ENCODE results near the gene C1orf74.

The C1orf74 gene

DNA sequence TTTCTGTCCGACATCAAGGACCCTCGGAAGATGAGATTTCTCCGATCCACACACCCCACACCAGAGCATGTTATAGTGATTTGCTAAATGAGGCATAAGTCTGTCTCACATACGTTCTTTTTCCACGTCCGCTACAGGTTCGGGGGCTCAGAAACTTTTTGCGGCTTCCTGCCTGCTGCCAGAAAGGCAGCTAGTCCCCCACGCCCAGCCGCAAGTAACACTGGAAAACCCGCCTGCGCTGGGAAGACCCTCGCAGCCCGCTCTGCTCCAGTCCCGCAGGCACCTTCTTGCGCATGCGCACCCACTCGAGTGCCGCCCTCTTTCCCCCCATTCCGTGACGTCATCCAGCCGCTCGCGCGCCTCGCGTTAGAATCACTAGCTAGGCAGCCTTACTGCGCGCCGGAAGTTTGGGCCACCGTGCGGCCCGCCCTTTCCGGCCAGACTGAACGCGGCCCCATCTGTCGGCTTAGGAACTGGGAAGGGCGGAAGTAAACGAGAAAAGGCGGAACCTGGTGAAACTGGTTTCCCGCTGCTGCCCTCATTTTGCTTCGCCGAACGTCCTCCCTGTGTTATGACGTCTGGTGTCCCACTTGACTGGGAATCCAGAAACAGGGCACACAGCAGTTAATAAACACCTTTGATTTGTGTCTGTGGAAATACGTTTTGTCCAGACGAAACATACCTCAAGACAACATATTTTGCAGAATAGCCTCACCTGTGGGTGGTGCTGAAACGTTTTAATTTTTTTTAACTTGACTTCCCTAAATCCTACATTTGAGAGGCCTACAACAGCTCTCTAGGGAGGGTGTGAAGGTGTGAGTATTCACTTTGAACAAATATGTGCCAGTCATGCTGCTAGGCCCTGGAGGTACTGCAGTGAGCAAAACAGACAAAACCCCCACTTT is at the start of gene C1orf74:
Gene C1orf74 (minus strand): TSS at position 295 of the 905 bp plus-strand sequence. CDS start 925 bp downstream, outside the sequence.
- peak; percentile 99 for DNase-seq (ENCODE audit: low read depth)

DNA sequence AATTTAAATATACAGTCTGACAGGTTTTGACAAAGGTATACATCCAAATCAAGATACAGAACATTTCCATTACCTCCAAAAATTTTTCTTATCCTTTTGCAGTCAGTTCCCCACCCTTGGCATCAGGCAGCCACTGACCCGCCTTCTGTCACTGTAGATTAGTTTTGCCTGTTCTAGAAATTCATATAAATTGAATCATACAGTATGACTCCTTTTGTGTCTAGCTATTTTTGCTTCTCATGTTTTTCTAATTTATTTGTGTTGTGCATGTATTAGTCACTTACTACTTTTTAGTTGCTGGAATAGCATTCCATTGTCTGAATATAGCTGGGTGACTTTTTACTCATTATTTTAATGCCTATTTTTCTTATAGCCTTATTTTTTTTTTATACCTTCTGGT is 47.3 kb upstream of the C1orf74 start:
- no peak for DNase-seq (ENCODE audit: low read depth)

DNA sequence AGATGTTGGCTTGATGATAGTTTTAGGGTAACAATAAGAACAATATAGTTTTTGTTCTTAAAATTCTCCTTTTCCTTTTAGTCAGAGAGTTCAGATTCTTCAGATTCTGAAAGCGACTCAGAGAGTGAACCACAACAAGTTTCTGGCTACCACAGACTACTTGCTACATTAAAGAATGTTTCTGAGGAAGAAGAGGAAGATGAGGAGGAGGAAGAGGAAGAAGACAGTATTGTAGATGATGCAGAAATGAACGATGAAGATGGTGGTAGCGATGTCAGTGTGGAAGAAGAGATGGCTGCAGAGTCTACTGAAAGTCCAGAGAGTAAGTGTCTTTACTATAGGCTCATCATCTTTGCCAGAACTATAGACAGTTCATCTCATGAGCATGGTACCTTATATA is 46.4 kb upstream of the C1orf74 start:
- DNase-seq (ENCODE audit: low read depth) = no peak

DNA sequence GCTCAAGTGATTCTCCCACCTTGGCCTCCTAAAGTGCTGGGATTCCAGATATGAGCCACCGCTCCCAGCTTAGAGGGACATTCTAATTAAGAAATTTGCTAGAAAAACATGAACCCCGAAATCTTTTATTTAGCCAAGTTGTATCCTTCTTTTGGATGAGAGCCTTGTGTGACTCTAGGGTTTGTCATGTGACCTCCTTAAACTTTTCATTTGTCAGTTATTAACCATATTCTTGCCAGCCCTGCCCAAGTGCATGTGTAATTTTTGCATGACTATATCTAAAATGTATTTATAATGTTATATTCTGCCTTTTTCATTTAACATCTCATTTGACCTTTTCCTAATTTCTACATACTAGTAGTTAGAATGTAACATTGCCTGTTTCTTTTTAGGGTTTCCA is 45.4 kb upstream of the C1orf74 start:
- DNase-seq (ENCODE audit: low read depth) = no peak

DNA sequence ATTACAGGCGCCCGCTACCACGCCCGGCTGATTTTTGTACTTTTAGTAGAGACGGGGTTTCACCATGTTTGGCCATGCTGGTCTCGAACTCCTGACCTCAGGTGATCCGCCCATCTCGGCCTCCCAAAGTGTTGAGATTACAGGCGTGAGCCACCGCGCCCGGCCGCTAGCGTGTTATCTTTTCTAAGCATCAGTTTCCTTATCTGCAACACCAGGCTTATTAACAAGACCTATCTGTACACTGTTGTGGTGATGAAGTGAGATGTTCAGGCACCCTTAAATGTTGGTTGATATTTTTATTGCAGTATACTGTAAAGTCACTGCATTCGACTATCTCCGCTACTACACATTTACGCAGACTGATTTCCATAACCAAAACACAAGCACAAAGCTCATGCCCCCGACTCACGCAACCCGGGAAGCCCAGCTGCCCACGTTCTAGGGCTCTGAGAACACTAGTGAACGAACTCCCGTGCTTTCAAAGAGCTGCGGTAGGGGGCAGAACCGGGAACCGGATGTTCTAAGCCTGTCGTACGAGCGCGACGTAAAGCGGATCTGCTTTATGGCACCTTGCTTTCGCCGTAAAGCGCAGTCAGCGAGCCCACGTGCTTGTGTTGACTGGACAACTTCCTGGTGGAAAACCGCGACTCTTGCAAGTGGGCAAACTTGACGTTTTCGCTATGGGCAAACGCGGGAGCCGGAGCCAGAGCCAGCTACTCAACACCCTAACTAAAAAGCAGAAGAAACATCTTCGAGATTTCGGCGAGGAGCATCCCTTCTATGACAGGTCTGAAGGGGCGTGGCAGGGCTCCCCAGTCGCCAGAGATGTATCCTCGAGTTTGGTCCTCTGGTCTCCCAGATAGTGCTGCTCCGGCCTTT is 43.3 kb upstream of the C1orf74 start, which contains the start of gene UTP25:
Gene UTP25 (plus strand): TSS at position 589 of the 879 bp plus-strand sequence. CDS start 92 bp downstream, at position 681.
- peak; percentile 86 for DNase-seq (ENCODE audit: low read depth)

DNA sequence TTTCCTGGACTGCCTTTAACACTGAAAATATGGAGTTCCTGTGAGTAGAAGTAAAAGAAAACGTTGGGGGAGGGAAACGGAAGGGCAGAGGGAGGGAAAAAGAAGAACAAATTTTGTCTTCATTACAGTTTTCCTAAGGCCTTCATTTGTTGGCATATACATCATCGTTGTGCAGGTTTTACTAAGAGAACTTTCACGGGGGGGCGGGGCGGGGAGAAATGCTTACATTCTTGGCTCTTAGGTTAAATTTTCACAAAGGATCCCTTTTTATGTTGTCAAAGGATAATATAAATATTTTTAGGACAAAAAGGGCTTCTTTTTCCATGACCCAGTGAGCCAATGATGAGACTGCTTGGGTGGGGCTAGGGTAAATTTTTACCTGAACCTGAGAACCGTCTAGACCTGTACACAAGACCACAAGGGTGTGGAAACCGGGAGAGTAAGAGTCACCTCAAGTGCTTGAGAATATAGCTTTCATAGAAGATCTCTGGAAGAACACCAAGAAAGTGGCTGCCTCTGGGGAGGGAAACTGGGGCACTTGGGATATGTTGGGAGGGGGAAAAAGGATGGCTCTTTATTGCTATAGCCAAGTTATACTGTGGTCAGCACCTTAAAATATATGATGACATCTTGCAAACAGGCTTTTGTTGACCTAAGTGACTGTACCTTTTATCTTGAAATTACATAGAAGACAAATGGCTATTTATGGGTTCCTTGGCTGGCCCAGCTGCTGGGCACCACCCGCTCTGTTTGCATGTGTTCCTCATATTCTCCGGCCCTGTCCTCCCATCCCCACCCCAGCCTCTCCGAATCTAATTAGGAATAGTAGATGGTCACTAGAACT is 41.5 kb upstream of the C1orf74 start:
- no peak for DNase-seq (ENCODE audit: low read depth)

DNA sequence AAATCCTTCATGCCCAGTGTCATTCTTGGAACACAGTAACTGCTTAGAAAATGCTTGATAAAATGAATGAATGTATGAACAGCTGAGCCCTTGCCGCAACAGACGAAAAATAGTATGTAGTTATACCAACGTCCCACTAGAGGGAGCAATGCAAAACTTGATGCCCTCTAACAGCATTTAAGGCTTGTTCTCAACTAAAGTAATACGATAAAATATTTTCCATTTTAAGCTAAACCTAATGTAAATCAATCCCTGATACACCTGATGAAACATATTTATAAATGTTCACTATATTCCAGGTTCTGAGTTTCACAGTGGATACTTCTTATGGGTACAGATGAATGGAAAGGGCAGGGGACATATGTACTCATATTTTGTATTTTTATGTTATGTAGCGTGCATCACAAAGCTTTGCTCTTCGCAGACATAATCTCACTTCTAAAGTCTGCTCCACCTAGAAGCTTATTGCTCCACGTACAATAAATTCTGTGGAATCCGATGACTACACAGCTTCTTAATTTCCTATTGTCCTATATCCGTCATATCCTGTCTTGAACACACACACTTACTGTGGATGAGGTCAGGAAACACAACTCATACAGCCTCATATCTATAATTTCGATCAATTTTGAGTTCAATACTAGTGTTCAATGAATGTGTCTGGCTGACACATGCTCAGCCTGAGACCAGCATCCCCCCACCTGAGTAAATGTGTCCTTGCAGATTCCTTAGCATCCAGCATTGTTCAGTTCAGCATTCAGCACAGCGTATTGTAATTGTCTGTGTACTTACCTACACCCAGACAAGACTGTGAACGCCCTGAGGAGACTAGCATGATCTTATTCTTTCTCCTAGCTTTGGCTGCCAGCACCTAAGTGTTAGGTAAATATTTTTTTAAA is 39.0 kb upstream of the C1orf74 start:
- no peak for DNase-seq (ENCODE audit: low read depth)

DNA sequence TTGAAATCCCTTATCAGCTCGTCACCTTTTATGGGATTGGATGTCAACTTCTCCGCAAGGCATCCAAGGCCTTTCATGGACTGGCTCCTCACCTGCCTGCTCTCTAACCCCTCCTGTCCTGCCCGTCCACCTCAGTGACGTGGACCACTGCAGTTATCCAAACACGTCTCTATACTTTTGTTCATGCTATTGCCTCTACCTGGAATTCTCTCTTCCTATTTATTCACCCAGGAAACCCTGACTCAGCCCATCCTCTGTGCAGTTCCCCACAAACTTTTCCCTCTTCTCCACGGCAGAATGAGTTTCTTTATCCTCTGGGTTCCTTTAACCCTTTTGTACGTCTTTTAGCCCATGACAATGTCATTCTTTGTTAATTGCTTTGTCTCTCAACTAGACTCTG is 38.3 kb upstream of the C1orf74 start:
- no peak for DNase-seq (ENCODE audit: low read depth)

DNA sequence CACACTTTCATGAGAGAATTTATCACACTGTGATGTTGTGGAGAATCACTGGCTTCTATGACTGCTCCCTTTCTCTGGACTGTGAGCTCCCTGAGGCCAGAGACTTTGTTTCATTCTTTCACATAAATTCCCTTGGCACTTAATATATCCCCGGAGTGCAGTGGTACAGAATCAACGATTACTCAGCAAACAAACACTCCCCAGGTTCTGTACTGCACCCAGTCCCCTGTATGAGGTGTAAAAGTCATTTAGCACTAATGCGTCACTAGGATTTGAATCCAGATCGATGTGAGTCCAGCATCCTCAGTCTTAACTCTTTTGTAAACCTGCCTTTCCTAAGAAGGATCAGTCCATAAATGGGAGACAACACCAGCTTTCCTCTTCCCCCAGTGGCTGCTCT is 36.6 kb upstream of the C1orf74 start:
- DNase-seq (ENCODE audit: low read depth) = no peak

DNA sequence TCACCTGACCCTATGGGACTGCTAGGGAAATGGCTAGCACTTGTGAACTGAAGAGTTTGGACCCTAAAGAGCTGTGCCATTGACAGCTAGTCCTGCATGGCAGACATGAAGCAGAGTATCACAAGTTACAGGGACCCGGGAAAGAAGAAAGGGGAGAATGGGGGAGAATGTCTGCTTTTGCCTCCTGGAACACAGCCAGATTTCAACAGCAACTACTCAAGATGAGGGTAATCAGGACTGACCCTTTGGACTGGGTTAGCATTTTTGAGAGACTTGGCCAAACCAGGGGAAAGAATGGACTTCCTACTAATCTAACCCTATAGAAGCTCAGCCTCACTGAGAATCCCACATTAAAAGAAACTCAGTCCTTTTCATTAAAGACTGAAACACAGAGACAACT is 34.7 kb upstream of the C1orf74 start:
- DNase-seq (ENCODE audit: low read depth) = no peak

DNA sequence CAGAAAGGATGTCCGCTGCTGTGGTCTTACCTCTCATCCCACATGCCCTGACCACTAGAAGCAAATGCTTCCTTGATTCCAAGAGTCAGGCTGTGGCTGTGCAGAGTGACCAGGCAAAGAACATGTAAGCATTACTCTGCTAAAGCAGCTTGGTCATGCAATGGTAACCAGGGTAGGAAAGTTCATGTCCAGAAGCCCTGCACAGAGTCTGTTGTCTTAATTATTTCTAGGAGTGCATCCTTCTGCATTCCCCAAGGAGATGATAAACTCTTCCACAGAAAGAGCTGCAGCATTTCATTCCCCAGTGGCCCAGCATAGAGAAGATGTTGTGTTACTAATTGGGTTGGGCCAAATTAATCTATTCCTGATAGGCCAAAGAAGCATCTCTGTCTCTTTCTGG is 33.3 kb upstream of the C1orf74 start:
- DNase-seq (ENCODE audit: low read depth) = no peak

DNA sequence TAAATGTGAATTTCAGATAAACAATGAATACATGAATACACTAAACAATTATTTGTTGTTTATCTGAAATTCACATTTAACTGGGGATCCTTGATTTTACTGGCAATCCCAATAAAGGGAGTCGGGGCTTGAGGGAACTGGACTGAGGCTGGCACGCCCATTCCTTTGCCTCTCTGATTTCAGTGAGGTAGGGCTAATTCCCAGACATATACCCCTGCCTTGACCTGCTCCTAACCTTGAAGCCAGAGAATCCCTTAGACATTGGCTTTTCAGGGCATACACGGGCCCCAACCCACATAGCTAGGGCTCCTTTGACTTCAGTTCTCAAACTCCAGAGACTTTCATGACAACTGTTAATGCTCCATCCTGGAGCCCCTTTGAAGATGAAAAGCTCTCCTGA is 32.6 kb upstream of the C1orf74 start:
- DNase-seq (ENCODE audit: low read depth) = no peak

DNA sequence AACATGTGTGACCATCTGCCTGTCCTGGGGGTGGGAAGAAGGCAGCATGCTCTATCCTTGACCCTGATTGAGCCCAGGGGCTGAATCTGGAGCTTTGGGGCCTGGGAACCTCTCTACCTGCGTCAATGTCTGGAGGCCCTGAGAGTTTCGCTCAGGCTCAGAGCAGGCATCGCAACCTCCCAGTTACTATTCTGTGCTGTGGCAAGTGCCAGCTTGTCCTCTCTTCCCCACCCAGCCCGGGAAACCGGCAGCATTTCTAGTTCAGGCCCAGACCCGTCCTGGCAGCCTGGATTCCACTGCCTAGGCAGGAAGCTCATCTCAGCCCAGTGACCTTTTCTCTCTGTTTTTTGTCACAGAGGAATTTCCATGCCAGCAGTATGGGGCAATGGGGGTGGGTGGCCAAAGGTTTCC is 31.6 kb upstream of the C1orf74 start:
- no peak for DNase-seq (ENCODE audit: low read depth)

DNA sequence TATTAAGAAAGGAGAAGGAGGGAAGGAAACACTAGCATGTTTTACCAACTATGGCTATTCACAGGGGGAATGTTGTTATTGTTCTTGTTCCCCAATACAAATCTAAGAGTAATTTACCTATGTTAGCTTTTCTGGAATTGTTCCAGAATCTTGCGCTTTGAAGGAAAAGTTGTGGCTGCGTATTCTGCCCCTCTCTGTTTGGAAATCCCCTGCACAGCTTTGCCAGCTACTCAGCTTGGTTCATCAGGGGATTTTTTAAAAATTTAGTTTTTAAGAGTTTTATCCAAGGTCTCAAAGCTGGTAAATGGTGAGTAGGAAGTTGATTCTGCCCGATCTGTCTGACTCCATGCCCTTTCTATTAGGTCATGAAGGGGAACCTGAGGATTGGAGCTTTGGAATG is 31.1 kb upstream of the C1orf74 start:
- DNase-seq (ENCODE audit: low read depth) = no peak

DNA sequence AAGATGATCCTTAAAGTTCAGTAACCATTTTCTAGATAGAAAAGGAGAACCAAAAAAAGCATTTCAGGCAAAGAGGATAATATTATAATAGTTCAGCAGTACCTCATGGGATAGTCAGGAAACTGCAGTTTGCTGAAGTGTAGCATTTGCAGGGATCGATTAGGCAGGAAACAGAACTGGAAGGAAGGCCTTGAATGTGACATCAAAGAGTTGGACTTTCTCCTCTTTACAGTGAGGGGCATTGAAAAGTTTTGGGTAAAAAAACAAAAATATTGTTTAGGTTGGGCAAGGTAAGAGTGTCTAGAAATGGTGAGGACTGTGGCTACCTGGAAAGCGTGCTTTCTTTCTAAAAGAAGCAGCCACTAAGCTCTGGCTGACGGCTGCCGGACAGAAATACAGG is 29.5 kb upstream of the C1orf74 start:
- no peak for DNase-seq (ENCODE audit: low read depth)

DNA sequence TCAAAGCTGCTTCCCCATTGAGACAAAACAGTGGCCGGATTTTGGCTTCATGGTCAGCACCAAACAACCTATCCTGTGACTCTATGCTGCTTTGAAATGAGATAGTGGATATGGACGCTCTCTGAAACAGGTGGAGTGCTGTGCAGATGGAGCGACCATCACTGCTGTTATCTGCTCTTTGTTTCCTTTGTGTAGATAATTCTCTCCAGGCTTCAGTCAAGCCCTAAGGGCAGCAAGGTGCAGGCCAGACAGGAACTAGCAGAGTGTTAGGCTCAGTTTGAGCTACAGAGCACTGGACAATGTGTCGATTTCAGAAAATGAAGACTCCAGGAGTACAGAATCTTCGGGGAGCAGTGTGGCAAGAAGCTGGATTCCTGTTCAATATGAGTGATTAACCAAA is 26.4 kb upstream of the C1orf74 start:
- DNase-seq (ENCODE audit: low read depth) = no peak

DNA sequence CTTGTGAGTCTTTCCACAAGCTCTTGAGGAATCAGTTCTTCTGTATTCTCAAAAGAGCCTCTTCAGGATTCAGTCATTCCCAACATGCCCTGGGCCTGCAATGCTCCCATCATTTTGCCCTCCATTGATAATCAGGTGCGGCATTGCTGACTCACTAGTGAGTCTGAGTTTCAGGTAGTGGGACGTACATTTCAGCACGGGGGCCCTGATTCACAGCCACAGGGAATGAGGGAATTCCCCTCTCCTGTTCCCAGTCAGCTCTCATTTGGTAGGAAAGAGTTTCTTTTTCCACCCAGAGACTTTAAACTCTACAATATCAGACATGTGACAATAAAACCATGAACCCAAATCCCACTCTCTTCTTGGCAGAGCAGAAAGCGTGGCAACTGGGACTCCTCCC is 25.3 kb upstream of the C1orf74 start:
- no peak for DNase-seq (ENCODE audit: low read depth)

DNA sequence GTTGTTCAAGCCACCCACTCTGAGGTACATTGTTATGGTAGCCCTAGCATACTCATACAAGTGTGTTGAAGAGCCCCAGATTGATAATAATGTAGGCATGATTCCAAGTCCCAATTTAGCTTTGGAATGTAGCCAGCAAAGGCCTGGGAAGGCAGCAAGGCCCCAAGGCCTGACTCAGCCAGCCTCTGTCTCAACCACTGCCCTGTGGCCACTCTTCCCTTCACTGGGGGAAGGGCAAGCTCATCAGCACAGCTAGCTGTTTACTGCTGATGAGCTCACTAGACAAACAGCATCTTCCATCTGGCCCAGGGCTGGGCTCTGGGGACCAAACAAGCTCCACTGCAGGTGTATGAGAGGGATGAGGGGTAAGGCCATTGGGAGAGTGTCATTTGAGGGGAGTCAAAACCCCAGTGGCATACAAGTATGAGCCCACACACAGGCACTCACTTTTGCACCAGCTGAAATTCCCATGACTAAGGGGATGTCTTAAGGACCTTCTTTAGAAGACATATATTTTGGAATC is 23.8 kb upstream of the C1orf74 start:
- DNase-seq (ENCODE audit: low read depth) = no peak

DNA sequence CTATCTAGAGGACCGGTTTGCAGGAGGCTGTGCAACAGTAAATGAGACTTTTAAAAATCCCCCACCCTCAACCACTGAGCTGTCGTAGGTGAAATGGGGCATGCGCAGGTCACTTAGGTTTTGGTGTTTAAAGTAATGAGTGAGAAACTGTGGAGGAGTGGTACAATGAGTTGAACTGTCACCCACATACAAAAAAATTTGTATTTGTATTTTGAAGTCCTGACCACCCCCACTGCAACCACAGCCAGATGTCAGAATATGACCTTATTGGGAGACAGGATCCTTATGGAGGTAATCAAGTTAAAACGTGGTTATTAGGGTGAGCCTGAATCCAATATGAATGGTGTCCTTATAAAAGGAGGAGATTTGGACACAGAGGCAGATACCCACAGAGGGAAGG is 23.1 kb upstream of the C1orf74 start:
- no peak for DNase-seq (ENCODE audit: low read depth)

DNA sequence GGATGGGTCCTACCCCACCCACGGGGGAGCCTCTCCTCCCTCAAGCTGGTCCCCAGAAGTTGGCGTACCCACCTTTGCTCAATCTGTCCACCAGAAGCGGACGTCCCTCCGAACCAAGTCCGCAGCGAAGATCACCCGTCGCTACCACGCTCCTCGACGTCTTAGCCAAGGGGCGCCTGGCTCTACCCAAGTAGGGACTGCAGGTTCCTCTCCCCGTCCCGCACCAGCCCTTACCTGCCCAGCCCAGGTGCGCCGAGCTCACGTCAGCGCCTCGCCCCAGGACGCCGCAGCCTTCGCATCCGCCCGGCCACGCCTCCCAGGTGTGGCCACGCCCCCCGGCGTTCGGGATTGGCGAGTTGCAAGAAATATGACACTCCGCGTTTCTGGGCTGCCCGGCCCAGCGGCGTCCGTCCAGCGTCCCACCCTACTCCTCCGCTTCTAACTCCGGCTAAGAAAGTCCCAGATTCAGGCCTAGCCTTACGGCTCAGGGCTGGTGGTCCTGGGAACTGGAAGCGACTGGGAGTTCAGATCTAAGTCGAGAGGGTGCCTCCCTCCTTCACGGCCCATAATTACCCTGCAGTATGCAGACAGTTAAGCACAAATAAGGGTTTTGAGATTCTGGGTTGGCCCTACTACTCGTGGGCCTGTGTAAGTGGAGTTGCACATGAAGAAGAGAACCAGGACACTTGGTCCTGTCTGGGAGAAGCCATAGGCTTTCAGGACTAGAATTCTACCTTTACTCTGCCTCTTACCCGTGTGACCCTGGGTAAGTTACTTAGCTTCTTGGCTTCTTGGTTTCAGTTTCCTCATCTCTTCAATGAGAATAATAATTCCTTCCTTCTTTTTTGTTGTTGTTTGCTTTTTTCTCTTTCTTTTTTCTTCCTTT is 21.8 kb upstream of the C1orf74 start, which contains the start of gene IRF6:
Gene IRF6 (minus strand): TSS at position 268 of the 886 bp plus-strand sequence. CDS start 4,729 bp downstream, outside the sequence.
- DNase-seq (ENCODE audit: low read depth) = peak; percentile 54
